Heart left ventricle (tissue), 16 donors: ENCODE results near the gene TMSB4X. TPM values are rescaled to one million over a fixed set of nuclear protein-coding genes. Genes with fewer than 3 reads are reported as not detected.

Experiments
- ATAC-seq, 4 donors: fragments of 200-7000 bp; cut with Tn5 transposase; one replicate each; pipeline ENCODE4 v1.9.1; 2020 to 2022; ENCODE audit warnings: moderate library complexity in 4 of 4, mild to moderate bottlenecking in 3 of 4, moderate number of reproducible peaks in 1 of 4
- DNase-seq, 5 donors: peaks; one replicate each; pipeline ENCODE4 v3.0.0-alpha.2; 2020
- H3K27ac ChIP-seq, 12 donors: fragments of 200-600 bp; sonication (generic) in 4 of 12; one replicate each; pipeline versions ENCODE4 v1.5.0 to v1.8.0; 2016 to 2022; ENCODE audit warnings: mild to moderate bottlenecking in 2 of 12
- H3K27me3 ChIP-seq, 9 donors: fragments of 200-600 bp; sonication (generic) in 2 of 9; one replicate each; pipeline versions ENCODE4 v1.5.1 to v1.8.0; 2016 to 2022; ENCODE audit warnings: mild to moderate bottlenecking in 3 of 9
- H3K36me3 ChIP-seq, 9 donors: fragments of 200-600 bp; sonication (generic) in 2 of 9; one replicate each; pipeline versions ENCODE4 v1.5.0 to v1.8.0; 2018 to 2022; ENCODE audit warnings: mild to moderate bottlenecking in 2 of 9
- H3K4me1 ChIP-seq, 12 donors: fragments of 200-600 bp; sonication (generic) in 4 of 12; one replicate each; pipeline versions ENCODE4 v1.5.0 to v1.8.0; 2016 to 2022; ENCODE audit warnings: mild to moderate bottlenecking in 3 of 12
- H3K4me3 ChIP-seq, 12 donors: fragments of 200-600 bp; sonication (generic) in 4 of 12; one replicate each; pipeline versions ENCODE4 v1.5.0 to v1.8.0; 2017 to 2022; ENCODE audit warnings: mild to moderate bottlenecking in 9 of 12, moderate library complexity in 4 of 12
- H3K9me3 ChIP-seq, 12 donors: fragments of 200-600 bp; sonication (generic) in 4 of 12; one replicate each; pipeline versions ENCODE4 v1.5.0 to v1.8.0; 2016 to 2022; ENCODE audit warnings: mild to moderate bottlenecking in 1 of 12
- POLR2A ChIP-seq, 2 donors: fragments of 450-650 bp; IDR thresholded peaks; one replicate each; pipeline ENCODE4 v1.6.1; 2017; ENCODE audit warnings: antibody characterized with exemption in 2 of 2, mild to moderate bottlenecking in 2 of 2, moderate library complexity in 2 of 2
- WGBS, 4 donors: extraction: QIAGEN DNeasy Blood & Tissue Kit in 2 of 4; methylation state at CpG; one replicate each; pipeline versions ENCODE4 v1.1.5 to v1.1.7; 2013 to 2018; 5-methylcytosine and 5-hydroxymethylcytosine counted together
- intact Hi-C, 10 donors: fragments of 100-400 bp; cut with DNase I; formaldehyde crosslinking; loops; one replicate each; pipeline versions ENCODE4 v1.11.1 to v1.14.2; 2022
- polyA plus RNA-seq, 2 donors: library from polyadenylated mRNA; stranded (reverse); fragments of 200-250 nt; gene quantifications; one replicate each; pipeline ENCODE4 v1.2.3, GENCODE V29; 2013
- total RNA-seq, 9 donors: library from RNA; depleted of rRNA in 2 of 9; stranded (reverse); fragments of >200 nt in 2 of 9; fragmentation: NEBNext Ultra II Directional in 3 of 9; extraction: Animal tissue kit (Norgen Biotek cat#: 25700) in 3 of 9; gene quantifications; one replicate each; pipeline versions ENCODE4 v1.1.0 to v1.2.4, GENCODE V29; 2016 to 2023
- TF ChIP-seq, protein P1 (sequence below), 12 donors: fragments of 200-600 bp; sonication (generic) in 4 of 12; IDR thresholded peaks; one replicate each; pipeline versions ENCODE4 v1.5.0 to v1.8.0; 2018 to 2022; ENCODE audit warnings: antibody characterized with exemption in 12 of 12, mild to moderate bottlenecking in 5 of 12
- donor health status: ischemic (EF 13 %, LVEDD 7.1; RV severe dilation, severe dysfunction).
- donor health status: healthy with polysubstance abuse.
- donor health status: DM: no; HTN: yes; CAD: no.
- donor health status: DM: no; HTN: no; CAD: no.
- donor health status: ischemic (EF 25% LVEDD 6.9; RV normal size, moderate dysfunction).
- donor health status: ischemic (EF 25% LVEDD 5.7; RV mildly dilated, moderate dysfunction).
- donor health status: healthy.
- donor health status: DM: yes; HTN: yes; CAD: no.
- donor health status: ischemic (EF 35%, LVEDD 5.7; RV mildly dilated, moderate dysfunction).
- donor health status: nonischemic (EF 11% LVEDD 7.7; RV severe dilation, severe dysfunction).
- donor health status: DM: yes; HTN: yes; CAD: no.
- donor health status: PGD.
- donor health status: ischemic (EF 29% LVEDD 5.4; RV normal size, mild dysfunction).
- donor health status: nonischemic (EF 23%, LVEDD 6.1; RV moderate dilation, normal function).

Gene TMSB4X
- total and polyA plus RNA-seq, 11 donors = 689 to 3,543 (median 1,264) TPM

GRCh38 chrX:13023979-13024378, 49.1 kb downstream of the TMSB4X start:
- peaks cover 0 to 16% (median 5%) of the 10 kb centered on the region in 12 donors for H3K4me1 ChIP-seq
- intact Hi-C loops = no loop called here
- H3K9me3 ChIP-seq = no peaks in the 10 kb centered on the region
- H3K4me3 ChIP-seq = no peak overlapping the region
- ATAC-seq = no peak
- no peak overlapping the region for H3K27ac ChIP-seq
- WGBS, 4 donors = 64 to 70% (median 68%) methylated on average over 4 of the region's 4 CpGs
- H3K27me3 ChIP-seq = peaks cover 0 to 20% (median 0%) of the 10 kb centered on the region in 9 donors
- H3K36me3 ChIP-seq = no peaks in the 10 kb centered on the region
- no peak for TF ChIP-seq POLR2A (IDR thresholded peaks at IDR 0.05)
- TF ChIP-seq, protein P1, sequence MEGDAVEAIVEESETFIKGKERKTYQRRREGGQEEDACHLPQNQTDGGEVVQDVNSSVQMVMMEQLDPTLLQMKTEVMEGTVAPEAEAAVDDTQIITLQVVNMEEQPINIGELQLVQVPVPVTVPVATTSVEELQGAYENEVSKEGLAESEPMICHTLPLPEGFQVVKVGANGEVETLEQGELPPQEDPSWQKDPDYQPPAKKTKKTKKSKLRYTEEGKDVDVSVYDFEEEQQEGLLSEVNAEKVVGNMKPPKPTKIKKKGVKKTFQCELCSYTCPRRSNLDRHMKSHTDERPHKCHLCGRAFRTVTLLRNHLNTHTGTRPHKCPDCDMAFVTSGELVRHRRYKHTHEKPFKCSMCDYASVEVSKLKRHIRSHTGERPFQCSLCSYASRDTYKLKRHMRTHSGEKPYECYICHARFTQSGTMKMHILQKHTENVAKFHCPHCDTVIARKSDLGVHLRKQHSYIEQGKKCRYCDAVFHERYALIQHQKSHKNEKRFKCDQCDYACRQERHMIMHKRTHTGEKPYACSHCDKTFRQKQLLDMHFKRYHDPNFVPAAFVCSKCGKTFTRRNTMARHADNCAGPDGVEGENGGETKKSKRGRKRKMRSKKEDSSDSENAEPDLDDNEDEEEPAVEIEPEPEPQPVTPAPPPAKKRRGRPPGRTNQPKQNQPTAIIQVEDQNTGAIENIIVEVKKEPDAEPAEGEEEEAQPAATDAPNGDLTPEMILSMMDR (IDR thresholded peaks at IDR 0.05) = no peak
- no peak for DNase-seq

DNA sequence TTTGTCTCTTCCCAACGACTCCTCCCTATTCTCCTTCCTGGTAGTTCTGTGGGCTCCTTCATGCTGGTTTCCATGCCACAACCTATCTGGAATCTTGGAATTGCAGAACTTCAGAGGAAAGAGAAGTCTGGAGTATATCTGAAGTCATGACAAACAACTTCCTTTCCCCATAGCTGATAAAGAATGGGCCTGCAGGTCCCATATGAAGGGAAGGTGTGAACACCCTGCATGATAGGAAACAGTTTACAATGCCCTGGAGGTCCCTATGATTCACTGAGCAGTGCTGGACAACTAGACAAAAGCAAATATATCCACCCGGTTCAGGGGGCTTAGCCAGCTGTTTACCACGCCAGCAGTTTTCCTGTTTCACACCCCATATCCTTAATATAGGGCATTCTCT, 50.1 kb downstream of the TMSB4X start:
- no peaks in the 10 kb centered on the region for H3K36me3 ChIP-seq
- DNase-seq = no peak
- H3K27ac ChIP-seq = peak overlapping the region in 3 of 12 donors; percentile 18 to 30 (median 29)
- WGBS, 4 donors = 50 to 58% (median 54%) methylated on average over 3 of the region's 3 CpGs
- no peak for ATAC-seq
- H3K4me3 ChIP-seq = no peak overlapping the region
- peaks cover 0 to 25% (median 0%) of the 10 kb centered on the region in 9 donors for H3K27me3 ChIP-seq
- TF ChIP-seq POLR2A (IDR thresholded peaks at IDR 0.05) = no peak
- TF ChIP-seq, protein P1 (IDR thresholded peaks at IDR 0.05) = no peak
- intact Hi-C loops = loop anchor here in 1 of 10 donors (5.0 kb wide), 1 partner anchor 43 kb away; no protein-coding TSS in a partner anchor
- peaks cover 0 to 26% (median 11%) of the 10 kb centered on the region in 12 donors for H3K4me1 ChIP-seq
- H3K9me3 ChIP-seq = no peaks in the 10 kb centered on the region

Other genes starting within 250 kb of the TMSB4X start
- 10 to 100 TPM in 2 of 9 donors, 1 to 10 TPM in 7; 1.8 to 21.9 (median 3.6) TPM for gene PRPS2, start 183.7 kb upstream of the TMSB4X start, total RNA-seq
- gene PRPS2, start 183.7 kb upstream of the TMSB4X start, polyA plus RNA-seq = 1 to 10 TPM; 1.7 to 3.7 TPM
- 1 to 10 TPM in 3 of 9 donors, under 1 TPM in 5, not detected in 1; 0.07 to 6.7 (median 0.69) TPM for gene TLR7, start 108.0 kb upstream of the TMSB4X start, total RNA-seq
- under 1 TPM; 0.04 to 0.08 TPM for gene TLR7, start 108.0 kb upstream of the TMSB4X start, polyA plus RNA-seq
- gene TLR8, start 68.5 kb upstream of the TMSB4X start, total RNA-seq = 1 to 10 TPM in 3 of 9 donors, under 1 TPM in 6; 0.19 to 9.7 (median 0.58) TPM
- gene TLR8, start 68.5 kb upstream of the TMSB4X start, polyA plus RNA-seq = under 1 TPM; 0.04 to 0.35 TPM
- 1 to 10 TPM in 1 of 9 donors, under 1 TPM in 5, not detected in 3; 0.20 to 2.6 (median 0.34) TPM for gene FAM9C, start 69.5 kb downstream of the TMSB4X start, total RNA-seq
- gene FAM9C, start 69.5 kb downstream of the TMSB4X start, polyA plus RNA-seq = not detected